ENCODE measurements around the gene DPH2. TPM values are rescaled to one million over a fixed set of nuclear protein-coding genes. Genes with fewer than 3 reads are reported as not detected.

DPH2 gene
- total and polyA plus RNA-seq, 9 donors = 14.0 to 21.9 (median 18.1) TPM

- Histone ChIP-seq H3K27me3 (ENCODE audit: control insufficient read depth, insufficient read depth, low read length) (no peaks in the 10 kb centered on the region), H3K4me1 (ENCODE audit: control insufficient read depth, insufficient read depth, low read length) (peaks cover 11% of the 10 kb centered on the region), H3K27ac (ENCODE audit: low read length) (no peak overlapping the region), H3K9me3 (replicated peaks; ENCODE audit: control insufficient read depth, low read depth, low read length) (no peaks in the 10 kb centered on the region), H3K4me3 (ENCODE audit: low read length) (no peak overlapping the region), H3K36me3 (ENCODE audit: control insufficient read depth, insufficient read depth, low read length) (peaks cover 60% of the 10 kb centered on the region)
- no peak for DNase-seq
- 82% methylated on average over 3 of the region's 5 CpGs for WGBS (ENCODE audit: insufficient coverage)
These were observed 15.8 kb upstream of the DPH2 start for GRCh38 chr1:43954036-43954435.

- H3K9me3 ChIP-seq (replicated peaks; ENCODE audit: control insufficient read depth, low read depth, low read length) = no peaks in the 10 kb centered on the region
- DNase-seq = no peak
These were observed 13.6 kb upstream of the DPH2 start for GRCh38 chr1:43956234-43956633.

GRCh38 chr1:43957407-43958040 lies 12.3 kb upstream of the DPH2 start:
- Histone ChIP-seq H3K27ac (ENCODE audit: low read length) (no peak overlapping the region), H3K4me3 (ENCODE audit: low read length) (no peak overlapping the region), H3K36me3 (ENCODE audit: control insufficient read depth, insufficient read depth, low read length) (peaks cover 76% of the 10 kb centered on the region), H3K4me1 (ENCODE audit: control insufficient read depth, insufficient read depth, low read length) (no peaks in the 10 kb centered on the region), H3K9me3 (replicated peaks; ENCODE audit: control insufficient read depth, low read depth, low read length) (no peaks in the 10 kb centered on the region), H3K27me3 (ENCODE audit: control insufficient read depth, insufficient read depth, low read length) (no peaks in the 10 kb centered on the region)
- no peak for DNase-seq
- 81% methylated on average over 7 of the region's 7 CpGs for WGBS (ENCODE audit: insufficient coverage)

More at GRCh38 chr1:43956234-43956633, 13.6 kb upstream of the DPH2 start:
- H3K27me3 ChIP-seq (ENCODE audit: control insufficient read depth, insufficient read depth, low read length) = no peaks in the 10 kb centered on the region
- WGBS (ENCODE audit: insufficient coverage) = 88% methylated on average over 8 of the region's 8 CpGs
- peaks cover 66% of the 10 kb centered on the region for H3K36me3 ChIP-seq (ENCODE audit: control insufficient read depth, insufficient read depth, low read length)
- no peaks in the 10 kb centered on the region for H3K4me1 ChIP-seq (ENCODE audit: control insufficient read depth, insufficient read depth, low read length)
- no peak overlapping the region for H3K4me3 ChIP-seq (ENCODE audit: low read length)
- no peak overlapping the region for H3K27ac ChIP-seq (ENCODE audit: low read length)

- Histone ChIP-seq H3K27ac (ENCODE audit: low read length) (no peak overlapping the region), H3K4me1 (ENCODE audit: control insufficient read depth, insufficient read depth, low read length) (no peaks in the 10 kb centered on the region), H3K4me3 (ENCODE audit: low read length) (no peak overlapping the region), H3K27me3 (ENCODE audit: control insufficient read depth, insufficient read depth, low read length) (no peaks in the 10 kb centered on the region), H3K9me3 (replicated peaks; ENCODE audit: control insufficient read depth, low read depth, low read length) (no peaks in the 10 kb centered on the region), H3K36me3 (ENCODE audit: control insufficient read depth, insufficient read depth, low read length) (peaks cover 80% of the 10 kb centered on the region)
- WGBS (ENCODE audit: insufficient coverage) = no CpG with 5 or more reads among the region's 9 CpGs
- DNase-seq = no peak
These were observed 11.2 kb upstream of the DPH2 start for GRCh38 chr1:43958351-43959255.

- no peaks in the 10 kb centered on the region for H3K9me3 ChIP-seq (replicated peaks; ENCODE audit: control insufficient read depth, low read depth, low read length)
- no peaks in the 10 kb centered on the region for H3K4me1 ChIP-seq (ENCODE audit: control insufficient read depth, insufficient read depth, low read length)
- no peak overlapping the region for H3K4me3 ChIP-seq (ENCODE audit: low read length)
- H3K27ac ChIP-seq (ENCODE audit: low read length) = no peak overlapping the region
- 84% methylated on average over 4 of the region's 8 CpGs for WGBS (ENCODE audit: insufficient coverage)
- H3K36me3 ChIP-seq (ENCODE audit: control insufficient read depth, insufficient read depth, low read length) = peaks cover 88% of the 10 kb centered on the region
- H3K27me3 ChIP-seq (ENCODE audit: control insufficient read depth, insufficient read depth, low read length) = no peaks in the 10 kb centered on the region
- DNase-seq = no peak
These were observed 9.0 kb upstream of the DPH2 start for GRCh38 chr1:43960798-43961197.

- Histone ChIP-seq H3K4me3 (ENCODE audit: low read length) (no peak overlapping the region), H3K27ac (ENCODE audit: low read length) (no peak overlapping the region), H3K9me3 (replicated peaks; ENCODE audit: control insufficient read depth, low read depth, low read length) (no peaks in the 10 kb centered on the region), H3K27me3 (ENCODE audit: control insufficient read depth, insufficient read depth, low read length) (no peaks in the 10 kb centered on the region), H3K36me3 (ENCODE audit: control insufficient read depth, insufficient read depth, low read length) (peaks cover 85% of the 10 kb centered on the region), H3K4me1 (ENCODE audit: control insufficient read depth, insufficient read depth, low read length) (no peaks in the 10 kb centered on the region)
- 89% methylated on average over 3 of the region's 3 CpGs for whole genome bisulfite sequencing (ENCODE audit: insufficient coverage)
- no peak for DNase-seq
These were observed 8.1 kb upstream of the DPH2 start for GRCh38 chr1:43961692-43962091.

GRCh38 chr1:43962324-43962723 lies 7.5 kb upstream of the DPH2 start:
- H3K4me1 ChIP-seq (ENCODE audit: control insufficient read depth, insufficient read depth, low read length) = no peaks in the 10 kb centered on the region
- H3K27me3 ChIP-seq (ENCODE audit: control insufficient read depth, insufficient read depth, low read length) = no peaks in the 10 kb centered on the region
- no peak for DNase-seq
- no peak overlapping the region for H3K27ac ChIP-seq (ENCODE audit: low read length)
- H3K9me3 ChIP-seq (replicated peaks; ENCODE audit: control insufficient read depth, low read depth, low read length) = no peaks in the 10 kb centered on the region
- H3K4me3 ChIP-seq (ENCODE audit: low read length) = no peak overlapping the region
- 89% methylated on average over 2 of the region's 2 CpGs for WGBS (ENCODE audit: insufficient coverage)
- H3K36me3 ChIP-seq (ENCODE audit: control insufficient read depth, insufficient read depth, low read length) = peaks cover 84% of the 10 kb centered on the region

- 93% methylated on average over 3 of the region's 3 CpGs for WGBS (ENCODE audit: insufficient coverage)
- no peak for DNase-seq
- no peak overlapping the region for H3K27ac ChIP-seq (ENCODE audit: low read length)
- H3K4me3 ChIP-seq (ENCODE audit: low read length) = no peak overlapping the region
- H3K9me3 ChIP-seq (replicated peaks; ENCODE audit: control insufficient read depth, low read depth, low read length) = no peaks in the 10 kb centered on the region
- H3K36me3 ChIP-seq (ENCODE audit: control insufficient read depth, insufficient read depth, low read length) = peaks cover 83% of the 10 kb centered on the region
- H3K27me3 ChIP-seq (ENCODE audit: control insufficient read depth, insufficient read depth, low read length) = no peaks in the 10 kb centered on the region
- H3K4me1 ChIP-seq (ENCODE audit: control insufficient read depth, insufficient read depth, low read length) = no peaks in the 10 kb centered on the region
These were observed 6.8 kb upstream of the DPH2 start for GRCh38 chr1:43963006-43963405.

GRCh38 chr1:43963890-43964289 lies 5.9 kb upstream of the DPH2 start:
- WGBS (ENCODE audit: insufficient coverage) = 81% methylated on average over 2 of the region's 5 CpGs
- Histone ChIP-seq H3K27ac (ENCODE audit: low read length) (no peak overlapping the region), H3K9me3 (replicated peaks; ENCODE audit: control insufficient read depth, low read depth, low read length) (peaks cover 3% of the 10 kb centered on the region), H3K27me3 (ENCODE audit: control insufficient read depth, insufficient read depth, low read length) (no peaks in the 10 kb centered on the region), H3K36me3 (ENCODE audit: control insufficient read depth, insufficient read depth, low read length) (peaks cover 75% of the 10 kb centered on the region), H3K4me1 (ENCODE audit: control insufficient read depth, insufficient read depth, low read length) (no peaks in the 10 kb centered on the region), H3K4me3 (ENCODE audit: low read length) (no peak overlapping the region)
- no peak for DNase-seq

GRCh38 chr1:43965316-43965715 lies 4.5 kb upstream of the DPH2 start:
- 91% methylated on average over 2 of the region's 3 CpGs for WGBS (ENCODE audit: insufficient coverage)
- Histone ChIP-seq H3K4me1 (ENCODE audit: control insufficient read depth, insufficient read depth, low read length) (peaks cover 4% of the 10 kb centered on the region), H3K36me3 (ENCODE audit: control insufficient read depth, insufficient read depth, low read length) (peaks cover 60% of the 10 kb centered on the region), H3K27me3 (ENCODE audit: control insufficient read depth, insufficient read depth, low read length) (no peaks in the 10 kb centered on the region), H3K9me3 (replicated peaks; ENCODE audit: control insufficient read depth, low read depth, low read length) (peaks cover 3% of the 10 kb centered on the region), H3K27ac (ENCODE audit: low read length) (no peak overlapping the region), H3K4me3 (ENCODE audit: low read length) (no peak overlapping the region)
- no peak for DNase-seq
